Astrocyte of the spinal cord (primary cell): ENCODE results near the gene THOC1.

Experiments
- DNase-seq: peaks from one replicate; pipeline ENCODE4 v3.0.0; 2011; ENCODE audit warnings: low read depth, low spot score
- H3K4me3 ChIP-seq: 2 replicates; pipeline ENCODE4 v1.5.1; 2011; ENCODE audit warnings: low read depth, mild to moderate bottlenecking, low read length, moderate library complexity
- CTCF ChIP-seq: IDR thresholded peaks from 2 replicates; pipeline ENCODE4 v1.5.1; 2012; ENCODE audit warnings: low read depth, mild to moderate bottlenecking, low read length, inconsistent platforms
- in situ Hi-C: cut with HindIII; loops from 2 replicates; pipeline ENCODE4 v1.10.0; 2017; ENCODE audit warnings: low sequenced_read_pairs

The THOC1 gene

GRCh38 chr18:261398-262073, 6.3 kb downstream of the THOC1 start:
- peak; percentile 7 for DNase-seq

DNA sequence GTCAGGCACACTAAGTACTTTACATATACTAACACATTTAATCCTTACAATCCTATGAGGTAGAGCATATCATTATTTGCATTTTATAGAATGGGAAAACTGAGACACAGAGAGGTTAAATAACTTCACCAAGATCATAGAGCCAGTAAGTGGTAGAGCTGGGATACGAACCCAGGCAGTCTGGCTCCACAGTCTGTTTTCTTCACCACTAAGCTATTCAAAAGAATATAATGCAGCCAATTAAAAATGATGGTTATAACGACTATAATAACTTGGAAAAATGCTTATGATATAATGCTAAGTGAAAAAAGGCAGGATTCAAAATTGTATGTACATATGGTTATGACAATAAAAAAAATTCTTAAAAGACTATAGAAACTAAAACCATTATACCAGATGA, 7.3 kb downstream of the THOC1 start:
- H3K4me3 ChIP-seq: no peak overlapping the region
- DNase-seq: no peak
- TF ChIP-seq CTCF: no peak
- in situ Hi-C loops: no loop called here

More at GRCh38 chr18:261398-262073, 6.3 kb downstream of the THOC1 start:
- no peak for TF ChIP-seq CTCF
- in situ Hi-C loops: no loop called here
- no peak overlapping the region for H3K4me3 ChIP-seq

DNA sequence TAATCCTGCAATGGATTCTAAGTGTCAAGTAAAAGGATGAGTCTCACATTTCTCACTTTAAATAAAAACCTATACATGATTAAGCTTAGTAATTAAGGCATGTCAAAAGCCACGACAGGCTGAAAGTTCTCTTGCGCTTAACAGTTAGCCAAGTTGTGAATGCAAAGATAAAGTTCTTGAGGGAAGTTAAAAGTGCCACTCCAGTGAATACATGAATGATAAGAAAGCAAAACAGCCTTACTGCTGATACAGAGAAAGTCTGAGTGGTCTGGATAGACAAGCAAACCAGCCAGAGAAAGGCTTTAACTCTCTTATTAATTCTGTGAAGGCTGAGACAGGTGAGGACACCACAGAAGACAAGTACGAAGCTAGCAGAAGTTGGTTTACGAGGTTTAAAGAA, 12.7 kb downstream of the THOC1 start:
- DNase-seq: no peak
- in situ Hi-C loops: no loop called here
- TF ChIP-seq CTCF: no peak
- no peak overlapping the region for H3K4me3 ChIP-seq

- in situ Hi-C loops: no loop called here
- no peak overlapping the region for H3K4me3 ChIP-seq
- no peak for DNase-seq
- no peak for TF ChIP-seq CTCF
Observed at GRCh38 chr18:253121-253520, 14.7 kb downstream of the THOC1 start.

DNA sequence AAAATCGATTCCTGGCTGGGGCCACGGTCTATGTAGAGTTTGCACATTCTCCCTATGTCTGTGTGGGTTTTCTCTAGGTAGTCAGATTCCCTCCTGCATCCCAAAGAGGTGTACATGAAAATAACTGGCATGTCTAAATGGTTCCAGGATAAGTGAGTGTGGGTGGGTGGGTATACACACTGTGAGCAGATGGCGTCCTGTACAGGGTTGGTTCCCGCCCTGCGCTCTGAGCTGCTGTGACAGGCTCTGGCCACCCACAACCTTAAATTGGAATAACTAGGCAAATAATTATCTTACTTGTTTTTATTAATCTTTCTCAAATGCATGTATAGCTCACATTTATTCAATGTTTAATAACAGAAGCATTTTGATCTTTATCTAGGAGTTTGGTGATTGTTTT, 16.3 kb downstream of the THOC1 start:
- H3K4me3 ChIP-seq: no peak overlapping the region
- in situ Hi-C loops: no loop called here
- TF ChIP-seq CTCF: no peak
- no peak for DNase-seq

DNA sequence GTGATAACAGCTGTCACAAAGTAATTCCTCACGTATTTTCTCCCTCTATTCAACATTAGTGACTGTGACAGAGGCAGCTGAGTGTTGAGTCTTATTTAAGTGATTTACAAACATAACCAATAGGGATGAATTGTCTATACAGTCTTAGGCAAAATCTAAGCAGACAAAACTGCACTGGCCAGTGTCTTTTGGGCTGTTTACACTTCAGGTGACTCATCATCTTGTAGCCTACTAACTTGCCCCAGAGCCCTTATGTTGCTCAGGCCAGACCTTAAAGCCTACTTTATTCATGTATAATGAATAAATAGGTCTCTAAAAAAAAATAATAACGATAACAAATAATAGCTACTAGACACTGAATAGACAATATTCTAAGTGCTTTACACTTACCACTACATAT, 17.2 kb downstream of the THOC1 start:
- no peak overlapping the region for H3K4me3 ChIP-seq
- TF ChIP-seq CTCF: no peak

More for the DNA sequence above, 17.2 kb downstream of the THOC1 start:
- peak; percentile 15 for DNase-seq
- in situ Hi-C loops: no loop called here
